ENCODE measurements around the gene ADAMTS3.

The ADAMTS3 gene

DNA sequence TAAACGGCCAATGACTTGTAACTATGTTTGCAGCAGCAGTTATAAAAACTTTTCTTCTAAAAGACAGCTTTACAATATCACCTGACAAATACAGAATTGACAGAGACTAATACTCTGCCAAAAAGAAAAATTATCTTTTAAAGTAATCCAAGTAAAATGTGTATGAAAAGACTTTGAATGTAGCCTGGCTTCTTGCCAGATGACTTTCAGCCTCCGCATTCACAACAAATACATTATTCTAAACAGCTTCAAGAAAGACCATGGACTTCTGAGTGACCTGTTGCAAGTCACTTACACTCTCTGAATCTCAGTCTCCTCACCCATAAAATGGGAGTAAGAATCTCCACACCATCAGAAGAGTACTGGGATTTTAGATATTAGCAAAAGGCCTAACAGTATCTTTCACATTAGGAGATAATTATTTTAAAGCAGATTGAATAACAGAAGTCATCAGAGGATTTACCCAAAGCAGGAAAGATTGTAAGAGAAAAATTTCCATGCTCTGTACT, 2.5 kb downstream of the ADAMTS3 start:
- TF ChIP-seq, protein P1, sequence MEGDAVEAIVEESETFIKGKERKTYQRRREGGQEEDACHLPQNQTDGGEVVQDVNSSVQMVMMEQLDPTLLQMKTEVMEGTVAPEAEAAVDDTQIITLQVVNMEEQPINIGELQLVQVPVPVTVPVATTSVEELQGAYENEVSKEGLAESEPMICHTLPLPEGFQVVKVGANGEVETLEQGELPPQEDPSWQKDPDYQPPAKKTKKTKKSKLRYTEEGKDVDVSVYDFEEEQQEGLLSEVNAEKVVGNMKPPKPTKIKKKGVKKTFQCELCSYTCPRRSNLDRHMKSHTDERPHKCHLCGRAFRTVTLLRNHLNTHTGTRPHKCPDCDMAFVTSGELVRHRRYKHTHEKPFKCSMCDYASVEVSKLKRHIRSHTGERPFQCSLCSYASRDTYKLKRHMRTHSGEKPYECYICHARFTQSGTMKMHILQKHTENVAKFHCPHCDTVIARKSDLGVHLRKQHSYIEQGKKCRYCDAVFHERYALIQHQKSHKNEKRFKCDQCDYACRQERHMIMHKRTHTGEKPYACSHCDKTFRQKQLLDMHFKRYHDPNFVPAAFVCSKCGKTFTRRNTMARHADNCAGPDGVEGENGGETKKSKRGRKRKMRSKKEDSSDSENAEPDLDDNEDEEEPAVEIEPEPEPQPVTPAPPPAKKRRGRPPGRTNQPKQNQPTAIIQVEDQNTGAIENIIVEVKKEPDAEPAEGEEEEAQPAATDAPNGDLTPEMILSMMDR (conservative IDR thresholded peaks at IDR 0.05; ENCODE audit: low read length) = no peak
- H3K4me3 ChIP-seq (ENCODE audit: low read length) = no peak overlapping the region
- no peak for DNase-seq (ENCODE audit: low read depth)

DNA sequence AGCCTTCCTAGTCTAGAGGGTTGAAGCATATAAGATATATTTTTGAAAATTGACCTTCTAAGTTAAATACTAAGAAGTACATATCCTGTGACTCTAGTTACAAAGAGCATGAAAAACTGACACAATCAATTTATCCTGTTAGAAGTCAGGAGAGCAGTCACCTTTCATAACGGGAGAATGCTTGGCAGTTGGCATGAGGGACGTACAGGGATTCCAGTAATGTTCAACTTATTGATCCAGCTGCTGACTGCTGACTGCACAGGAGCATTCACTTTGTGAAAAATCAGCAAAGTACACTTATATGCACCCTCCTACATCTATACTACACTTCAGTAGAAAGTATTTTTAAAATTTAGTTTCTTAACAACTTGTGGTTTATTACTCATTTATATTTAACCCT, 4.2 kb downstream of the ADAMTS3 start:
- no peak overlapping the region for H3K4me3 ChIP-seq (ENCODE audit: low read length)
- TF ChIP-seq, protein P1 (conservative IDR thresholded peaks at IDR 0.05; ENCODE audit: low read length) = no peak
- no peak for DNase-seq (ENCODE audit: low read depth)

- TF ChIP-seq, protein P1 (conservative IDR thresholded peaks at IDR 0.05; ENCODE audit: low read length) = no peak
- H3K4me3 ChIP-seq (ENCODE audit: low read length) = no peak overlapping the region
- DNase-seq (ENCODE audit: low read depth) = peak; percentile 82
Observed at GRCh38 chr4:72564184-72564583, 4.8 kb downstream of the ADAMTS3 start.

- no peak overlapping the region for H3K4me3 ChIP-seq (ENCODE audit: low read length)
- TF ChIP-seq, protein P1 (conservative IDR thresholded peaks at IDR 0.05; ENCODE audit: low read length) = no peak
- no peak for DNase-seq (ENCODE audit: low read depth)
Observed at GRCh38 chr4:72558655-72559054, 10.4 kb downstream of the ADAMTS3 start.

GRCh38 chr4:72557021-72557420, 12.0 kb downstream of the ADAMTS3 start:
- H3K4me3 ChIP-seq (ENCODE audit: low read length) = no peak overlapping the region
- TF ChIP-seq, protein P1 (conservative IDR thresholded peaks at IDR 0.05; ENCODE audit: low read length) = no peak
- DNase-seq (ENCODE audit: low read depth) = no peak

DNA sequence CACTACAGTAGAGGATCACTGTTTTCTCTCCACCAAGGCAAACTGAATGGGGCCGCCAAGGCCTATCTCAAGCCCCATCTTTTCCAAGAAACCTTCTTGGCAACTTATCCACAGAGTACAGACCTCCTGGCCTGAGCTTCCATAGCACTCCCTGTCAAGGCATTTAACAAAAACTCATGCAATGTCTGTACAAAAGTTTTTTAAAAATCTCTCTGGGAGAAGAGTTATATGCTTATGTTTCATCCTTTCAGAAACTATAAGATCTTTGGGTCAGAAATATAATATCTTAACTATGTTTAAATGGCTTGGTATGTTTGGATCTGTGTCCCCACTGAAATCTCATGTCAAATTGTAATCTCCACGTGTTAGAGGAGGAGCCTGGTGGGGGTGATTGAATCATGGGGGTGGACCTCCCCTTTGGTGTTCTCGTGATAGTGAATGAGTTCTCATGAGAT, 13.6 kb downstream of the ADAMTS3 start:
- no peak for DNase-seq (ENCODE audit: low read depth)
- H3K4me3 ChIP-seq (ENCODE audit: low read length) = no peak overlapping the region
- TF ChIP-seq, protein P1 (conservative IDR thresholded peaks at IDR 0.05; ENCODE audit: low read length) = no peak

DNA sequence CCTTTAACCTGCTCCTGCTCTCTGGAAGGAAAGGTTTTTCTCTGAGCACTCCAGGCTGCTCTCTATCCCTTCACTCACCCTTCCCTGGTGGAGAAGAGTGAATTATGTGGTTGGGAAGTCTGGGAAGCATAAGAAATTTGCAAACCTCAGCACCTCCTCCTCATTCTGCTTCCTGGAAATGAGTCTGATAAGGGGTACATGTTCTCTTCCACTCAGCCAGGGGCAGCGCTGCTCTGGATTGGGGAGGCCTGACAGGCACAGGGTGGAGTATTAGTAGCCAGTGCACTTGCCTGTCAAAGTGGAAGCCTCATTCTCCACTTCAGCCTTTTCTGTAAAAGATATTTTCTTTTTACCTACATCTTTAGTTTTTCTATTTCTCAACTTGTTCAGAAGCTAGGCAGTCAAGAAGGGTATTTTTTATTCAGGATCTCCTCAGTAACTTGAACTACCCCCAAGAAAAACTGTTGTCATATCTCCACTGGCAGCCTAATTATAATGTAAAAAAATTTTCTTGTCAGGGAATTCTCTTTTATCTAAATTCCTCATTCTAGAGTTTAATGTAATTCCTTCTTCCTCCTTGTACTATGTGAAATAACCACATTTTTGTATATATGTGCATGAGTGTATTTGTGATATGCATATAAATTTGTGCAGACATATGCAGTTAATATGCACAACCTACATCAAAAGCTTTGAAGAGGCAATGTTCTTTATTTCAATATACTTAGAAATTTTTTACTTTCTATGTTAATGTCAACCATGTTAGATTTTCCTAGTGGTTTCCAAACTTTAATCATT, 15.3 kb downstream of the ADAMTS3 start:
- TF ChIP-seq, protein P1 (conservative IDR thresholded peaks at IDR 0.05; ENCODE audit: low read length) = no peak
- no peak overlapping the region for H3K4me3 ChIP-seq (ENCODE audit: low read length)
- DNase-seq (ENCODE audit: low read depth) = no peak
